B cell (primary cell): ENCODE measurements around the gene SLC7A6OS.

ENCODE experiments used
- EZH2 ChIP-seq: IDR thresholded peaks from 2 replicates; pipeline ENCODE4 v1.6.1; 2012; ENCODE audit warnings: borderline replicate concordance, low read depth, mild to moderate bottlenecking, moderate library complexity, low read length; ENCODE audit not compliant: insufficient read depth, poor library complexity, severe bottlenecking
- TF ChIP-seq, protein P1 (sequence below): fragments of 200-600 bp; IDR thresholded peaks from one replicate; pipeline ENCODE4 v1.8.0; 2022; ENCODE audit warnings: antibody characterized with exemption, mild to moderate bottlenecking

DNA sequence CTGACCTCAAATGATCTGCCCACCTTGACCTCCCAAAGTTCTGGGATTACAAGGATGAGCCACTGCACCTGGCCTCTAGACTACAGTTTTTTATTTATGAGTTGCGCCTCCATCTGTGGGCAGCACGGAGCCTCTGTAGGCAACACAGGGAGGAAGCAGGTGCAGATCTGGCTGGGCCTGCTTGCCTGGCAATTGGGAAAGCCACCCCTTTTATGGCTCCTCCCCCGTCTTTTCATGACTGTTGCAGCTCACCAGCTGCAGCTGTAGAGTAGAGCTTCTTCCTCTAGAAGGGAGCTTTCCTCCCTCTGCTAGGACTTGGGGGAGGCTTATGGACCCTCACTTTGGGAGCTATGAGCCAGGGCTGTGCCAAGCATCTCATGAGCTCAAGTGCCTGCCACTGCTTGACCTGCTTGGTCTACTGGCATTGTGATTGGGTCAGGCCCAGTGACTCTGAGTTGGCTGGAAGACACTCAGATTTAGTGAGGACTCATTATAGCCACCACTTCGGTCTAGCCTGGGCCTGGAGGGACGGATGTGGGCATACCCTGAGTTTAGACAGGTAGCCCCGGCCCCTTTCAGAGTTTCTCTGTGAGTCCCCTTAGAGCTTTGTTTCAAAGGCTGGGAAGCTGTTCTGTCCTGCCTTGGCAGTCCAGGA, 53.4 kb downstream of the SLC7A6OS start:
- TF ChIP-seq, protein P1, sequence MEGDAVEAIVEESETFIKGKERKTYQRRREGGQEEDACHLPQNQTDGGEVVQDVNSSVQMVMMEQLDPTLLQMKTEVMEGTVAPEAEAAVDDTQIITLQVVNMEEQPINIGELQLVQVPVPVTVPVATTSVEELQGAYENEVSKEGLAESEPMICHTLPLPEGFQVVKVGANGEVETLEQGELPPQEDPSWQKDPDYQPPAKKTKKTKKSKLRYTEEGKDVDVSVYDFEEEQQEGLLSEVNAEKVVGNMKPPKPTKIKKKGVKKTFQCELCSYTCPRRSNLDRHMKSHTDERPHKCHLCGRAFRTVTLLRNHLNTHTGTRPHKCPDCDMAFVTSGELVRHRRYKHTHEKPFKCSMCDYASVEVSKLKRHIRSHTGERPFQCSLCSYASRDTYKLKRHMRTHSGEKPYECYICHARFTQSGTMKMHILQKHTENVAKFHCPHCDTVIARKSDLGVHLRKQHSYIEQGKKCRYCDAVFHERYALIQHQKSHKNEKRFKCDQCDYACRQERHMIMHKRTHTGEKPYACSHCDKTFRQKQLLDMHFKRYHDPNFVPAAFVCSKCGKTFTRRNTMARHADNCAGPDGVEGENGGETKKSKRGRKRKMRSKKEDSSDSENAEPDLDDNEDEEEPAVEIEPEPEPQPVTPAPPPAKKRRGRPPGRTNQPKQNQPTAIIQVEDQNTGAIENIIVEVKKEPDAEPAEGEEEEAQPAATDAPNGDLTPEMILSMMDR: no peak
- no peak for TF ChIP-seq EZH2
